Stimulated activated CD4-positive, alpha-beta T cell treated with anti-CD3 and anti-CD28 coated beads, Interleukin-12 subunit alpha, Interleukin-12 subunit beta, amount 100 ng/mL, for 4 hours (primary cell): ENCODE results near the gene CNTF.

Experiments
- DNase-seq: peaks from one replicate; pipeline ENCODE4 v3.0.0-alpha.2; 2020

The CNTF gene

DNA sequence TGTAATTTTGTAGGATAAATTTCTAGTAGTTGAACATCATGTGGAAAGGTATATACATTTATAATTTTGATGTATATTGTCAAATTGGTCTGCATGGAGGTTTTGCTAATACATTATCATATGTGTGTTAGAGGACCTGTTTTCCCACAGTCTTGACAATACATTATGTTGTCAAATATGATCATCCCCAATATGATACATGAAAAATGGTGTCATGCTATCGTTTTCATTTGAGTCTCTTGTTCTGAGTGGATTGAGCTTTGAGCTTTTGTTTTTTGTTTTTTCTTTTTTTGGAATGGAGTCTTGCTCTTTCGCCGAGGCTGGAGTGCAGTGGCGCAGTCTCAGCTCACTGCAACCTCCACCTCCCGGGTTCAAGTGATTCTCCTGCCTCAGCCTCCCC, 14.1 kb upstream of the CNTF start:
- DNase-seq: no peak

DNA sequence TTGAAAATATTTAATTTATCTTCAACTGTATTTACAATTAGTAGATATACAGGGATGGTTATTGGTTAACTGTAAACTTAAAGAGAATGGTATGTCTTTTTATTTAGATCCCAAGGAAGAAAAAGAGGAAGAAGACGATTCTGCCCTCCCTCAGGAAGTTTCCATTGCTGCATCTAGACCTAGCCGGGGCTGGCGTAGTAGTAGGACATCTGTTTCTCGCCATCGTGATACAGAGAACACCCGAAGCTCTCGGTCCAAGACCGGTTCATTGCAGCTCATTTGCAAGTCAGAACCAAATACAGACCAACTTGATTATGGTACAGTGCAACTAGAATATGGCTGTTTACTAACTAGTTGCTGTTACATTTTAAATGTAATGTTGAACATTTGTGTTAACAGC, 12.7 kb upstream of the CNTF start:
- no peak for DNase-seq

DNA sequence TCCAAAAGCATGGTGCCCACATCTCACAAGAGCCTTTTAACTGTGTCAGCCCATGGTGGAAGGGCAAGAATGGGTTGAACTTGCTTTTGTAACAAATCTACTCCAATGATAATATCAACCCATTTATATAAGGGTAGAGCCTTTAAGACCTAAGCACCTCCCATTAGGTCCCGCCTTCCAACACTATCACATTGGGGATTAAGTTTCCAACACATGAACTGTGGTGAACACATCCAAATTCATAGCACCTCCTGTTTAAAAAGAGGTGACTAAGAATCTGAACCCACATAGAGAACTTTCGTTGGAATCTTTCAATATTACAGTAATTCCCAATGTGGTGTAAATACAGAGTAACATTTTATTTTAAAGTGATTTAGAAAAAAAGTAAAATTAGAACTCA, 9.2 kb upstream of the CNTF start:
- no peak for DNase-seq

DNA sequence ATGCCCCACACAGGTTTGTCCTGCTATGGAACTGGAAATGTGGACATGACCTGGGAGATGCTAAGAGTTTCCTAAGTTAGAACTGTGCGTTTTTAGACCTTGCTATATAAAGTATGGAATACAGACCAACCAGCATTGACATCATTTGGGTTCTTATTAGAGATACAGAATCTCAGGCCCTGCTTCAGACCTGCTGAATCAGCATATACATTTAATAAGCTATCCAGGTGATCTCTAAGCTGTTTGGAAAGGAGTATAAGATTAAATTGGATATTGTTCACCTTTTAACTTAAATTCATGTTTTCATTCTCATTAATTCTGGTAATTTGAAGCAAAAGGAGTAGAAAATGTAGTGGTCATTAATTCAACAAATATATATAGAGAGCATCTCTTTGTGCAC, 6.9 kb upstream of the CNTF start:
- no peak for DNase-seq

DNA sequence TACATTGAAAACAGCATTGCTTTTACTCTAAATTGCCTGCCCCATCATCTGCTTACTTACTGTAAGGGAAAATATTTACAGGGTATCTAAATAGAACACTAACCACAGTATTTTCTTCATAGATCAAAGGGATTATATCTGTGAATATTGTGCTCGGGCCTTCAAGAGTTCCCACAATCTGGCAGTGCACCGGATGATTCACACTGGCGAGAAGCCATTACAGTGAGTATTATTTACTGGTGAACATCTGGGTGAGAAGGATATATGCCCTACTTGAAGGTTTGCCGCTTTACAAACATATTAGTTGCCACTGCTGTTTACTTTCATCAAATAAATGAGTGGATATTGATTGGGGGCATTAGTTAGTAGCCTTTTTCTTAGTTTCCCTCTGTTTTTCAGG, 5.9 kb upstream of the CNTF start:
- no peak for DNase-seq

DNA sequence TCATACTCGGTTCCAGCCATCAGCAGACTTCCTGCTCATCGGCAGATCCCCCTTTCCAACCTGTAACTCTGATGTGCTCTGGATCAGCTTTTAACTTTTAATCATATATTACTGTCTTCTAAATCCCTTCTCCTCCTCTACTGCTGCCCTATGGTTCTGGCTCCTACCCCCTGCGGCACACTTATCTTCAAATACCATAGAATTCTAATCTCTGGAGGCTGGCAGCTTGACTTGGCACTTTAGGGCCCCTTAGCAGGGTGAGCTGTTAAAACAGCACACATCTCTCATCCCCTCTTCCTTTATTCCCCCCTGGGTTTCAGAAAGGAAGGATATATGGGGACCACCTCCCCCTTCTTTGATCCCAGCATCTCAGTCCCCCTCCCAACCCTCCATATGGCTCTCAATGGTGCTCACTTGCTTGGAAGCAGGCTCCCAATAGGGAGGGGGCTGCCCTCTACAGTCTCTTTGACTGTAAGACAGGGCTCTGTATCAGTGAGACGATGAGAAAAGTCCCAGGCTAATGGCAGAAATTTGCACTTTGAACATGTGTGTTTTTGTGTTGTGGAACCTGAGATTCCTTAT, 4.4 kb upstream of the CNTF start:
- no peak for DNase-seq

DNA sequence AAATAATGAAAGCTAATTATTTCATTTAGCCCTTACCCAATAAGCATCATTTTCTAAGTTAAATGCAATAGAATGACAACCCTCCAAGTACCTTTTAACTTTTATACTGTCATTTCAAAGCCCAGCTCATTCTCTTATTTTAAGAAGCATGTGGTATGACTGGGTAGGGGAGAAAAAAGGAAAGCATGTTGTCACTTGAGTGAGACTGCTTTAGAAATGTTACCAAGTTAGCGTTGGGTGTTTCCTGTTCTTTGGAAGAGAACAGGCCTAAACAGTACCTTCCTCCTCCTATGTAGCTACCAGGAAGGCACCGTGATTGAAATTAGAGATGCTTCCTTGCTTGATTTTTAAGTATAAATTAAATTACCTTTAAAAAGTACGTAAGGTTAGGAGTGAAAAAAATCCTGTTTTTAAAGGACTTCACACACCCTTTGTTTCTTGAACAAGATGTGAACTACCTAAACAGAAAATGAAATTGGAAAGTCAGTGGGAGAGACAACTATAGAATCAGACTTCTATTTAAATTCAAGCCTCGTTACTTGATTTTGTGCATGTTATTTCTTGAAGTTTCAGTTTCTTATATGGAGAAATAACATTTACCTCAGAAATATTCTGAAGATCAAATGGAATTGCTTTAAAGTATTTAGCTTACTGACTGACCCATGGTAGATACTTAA, 741 bp upstream of the CNTF start:
- no peak for DNase-seq

DNA sequence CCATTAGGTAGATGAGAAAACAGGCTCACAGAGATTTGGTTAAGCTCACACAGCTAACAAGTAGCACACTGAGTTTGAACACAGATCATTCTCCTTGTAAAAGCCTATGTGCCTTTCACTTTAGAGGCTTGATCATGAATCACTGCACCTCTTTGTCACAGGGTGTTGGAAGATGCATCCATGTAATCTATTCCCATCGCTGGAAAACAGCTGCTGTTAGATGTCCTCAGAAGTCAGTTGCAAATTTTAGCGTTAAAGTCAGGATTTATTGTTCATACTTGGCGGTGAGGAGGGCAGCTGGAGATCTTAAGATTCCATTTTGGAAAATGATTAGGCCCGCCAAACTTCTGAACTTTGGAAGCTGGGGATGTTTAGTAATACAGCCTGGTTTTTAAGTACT, 2.6 kb downstream of the CNTF start:
- DNase-seq: no peak

DNA sequence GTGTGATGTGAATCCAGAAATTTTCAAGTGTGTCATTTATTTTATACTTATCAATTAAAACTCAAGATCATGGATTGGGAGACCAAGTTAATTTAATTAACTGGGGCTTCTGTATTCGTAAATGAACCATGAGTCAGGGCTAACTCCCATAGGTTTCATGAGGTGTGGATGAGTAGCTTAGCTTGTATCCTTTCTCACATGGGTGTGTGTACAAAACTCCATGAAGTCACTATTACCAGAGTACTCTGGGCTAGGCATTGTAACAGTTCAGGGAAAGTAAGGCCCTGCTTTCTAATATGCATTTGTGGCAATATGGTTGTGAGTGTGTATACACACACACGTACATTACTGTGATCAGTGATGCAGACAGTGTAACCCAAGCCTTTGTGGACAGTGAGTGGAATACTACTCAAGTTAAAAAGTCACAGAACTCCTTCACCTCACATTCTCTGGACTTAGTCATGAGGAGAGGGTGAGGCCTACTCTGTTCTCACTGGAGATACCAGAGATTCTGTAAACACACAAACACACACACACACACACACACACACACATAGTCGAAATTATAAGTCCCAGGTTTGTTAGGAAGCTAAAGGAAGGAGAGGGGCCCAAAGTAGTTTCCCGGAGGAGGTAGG, 3.5 kb downstream of the CNTF start:
- no peak for DNase-seq

DNA sequence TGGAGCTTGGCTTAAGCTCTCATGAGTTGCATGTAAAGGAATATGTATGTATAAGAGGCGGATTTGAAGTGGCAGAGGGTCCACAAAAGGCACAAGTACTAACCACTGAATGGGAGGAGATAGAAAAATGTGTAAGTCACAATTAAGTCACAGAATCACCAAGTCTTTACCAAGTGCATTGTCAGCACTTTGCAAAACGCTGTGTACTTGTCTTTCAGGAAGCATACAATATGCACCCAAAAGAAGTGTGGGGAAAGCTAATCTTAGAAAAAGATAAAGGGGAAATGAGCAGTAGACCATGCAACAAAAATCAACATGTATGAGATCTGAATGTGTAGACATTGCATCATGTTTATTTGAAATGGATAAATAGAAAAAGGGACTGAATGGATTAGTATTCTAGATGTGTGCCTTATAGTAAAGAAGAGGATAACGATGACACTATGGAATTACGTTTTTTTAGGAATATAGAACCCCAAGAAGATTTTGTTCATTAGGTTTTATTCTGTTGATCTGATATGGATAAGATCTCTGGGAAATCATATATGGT, 4.5 kb downstream of the CNTF start:
- DNase-seq: no peak

DNA sequence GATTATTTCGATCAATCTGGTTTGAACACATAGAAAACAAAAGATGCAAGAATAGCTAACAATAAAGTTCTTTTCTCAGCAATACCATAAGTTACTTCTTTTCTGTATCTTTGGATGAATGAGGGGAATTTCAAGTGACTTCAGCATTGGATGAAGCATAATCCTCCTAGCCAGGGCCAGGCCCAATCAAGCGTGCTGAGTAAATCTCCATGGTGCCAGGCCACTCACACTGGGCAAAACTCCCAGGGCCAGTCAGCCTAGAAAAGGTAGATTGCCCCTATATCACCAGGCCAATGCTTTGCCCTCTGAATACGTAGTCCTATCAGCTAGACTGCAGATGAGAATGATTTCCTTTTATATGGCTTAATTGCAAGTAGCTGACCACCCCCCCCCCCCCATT, 6.0 kb downstream of the CNTF start:
- DNase-seq: no peak

DNA sequence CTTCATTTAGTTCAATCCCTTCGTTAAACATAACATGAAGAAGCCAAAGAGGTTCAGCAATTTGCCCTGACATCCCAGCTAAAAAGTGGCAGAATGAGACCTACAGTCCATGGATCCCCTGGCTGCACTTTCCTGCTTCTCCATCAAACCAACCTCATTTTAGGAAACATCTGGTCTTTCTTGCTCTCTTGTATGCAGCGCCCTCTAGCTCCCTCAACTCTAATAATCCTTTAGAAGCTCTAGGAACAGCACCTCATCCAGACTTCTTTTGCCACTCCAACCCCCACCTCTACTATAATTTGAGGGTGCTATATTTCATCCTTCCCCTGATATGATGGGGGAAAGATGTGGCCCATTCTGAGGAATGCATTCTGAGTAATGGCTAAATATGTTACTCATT, 7.4 kb downstream of the CNTF start:
- DNase-seq: no peak

DNA sequence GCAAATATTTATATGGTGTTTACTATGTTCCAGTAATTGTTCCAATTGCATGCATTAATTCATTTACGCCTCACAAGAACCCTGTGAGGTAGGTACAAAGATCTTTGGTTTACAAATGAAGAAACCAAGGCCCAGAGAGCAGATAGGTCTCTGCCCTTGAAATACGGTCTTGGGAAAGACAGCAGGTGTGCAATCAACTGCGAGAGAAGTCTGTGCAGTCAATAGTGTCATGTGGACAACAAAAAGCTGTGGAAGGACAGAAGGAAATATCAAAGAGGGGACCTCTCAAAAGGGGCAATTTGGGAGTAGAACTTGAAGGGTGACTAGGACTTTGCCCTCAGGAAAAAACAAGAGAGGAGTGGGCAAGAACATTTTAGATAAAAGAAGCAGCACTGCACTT, 8.9 kb downstream of the CNTF start:
- DNase-seq: no peak

DNA sequence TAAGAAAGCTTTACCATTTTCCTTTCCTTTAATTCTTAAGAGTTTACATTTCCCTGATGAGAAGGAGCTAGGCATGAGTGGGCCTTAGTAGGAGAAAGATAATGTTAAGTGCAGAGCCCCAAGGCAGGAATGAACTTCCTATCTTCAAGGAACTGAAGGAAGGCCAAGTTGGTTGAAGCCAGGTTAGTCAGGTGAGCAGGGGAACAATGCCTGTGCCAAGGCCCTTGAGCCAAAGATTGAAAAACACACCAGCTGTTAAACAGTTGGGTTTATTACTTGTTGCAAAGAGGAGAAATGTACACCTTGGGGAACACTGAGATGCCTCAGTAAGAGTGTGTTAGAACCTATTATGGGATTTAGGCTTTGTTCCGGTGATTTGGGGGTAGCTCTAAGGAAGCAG, 10.0 kb downstream of the CNTF start:
- no peak for DNase-seq

DNA sequence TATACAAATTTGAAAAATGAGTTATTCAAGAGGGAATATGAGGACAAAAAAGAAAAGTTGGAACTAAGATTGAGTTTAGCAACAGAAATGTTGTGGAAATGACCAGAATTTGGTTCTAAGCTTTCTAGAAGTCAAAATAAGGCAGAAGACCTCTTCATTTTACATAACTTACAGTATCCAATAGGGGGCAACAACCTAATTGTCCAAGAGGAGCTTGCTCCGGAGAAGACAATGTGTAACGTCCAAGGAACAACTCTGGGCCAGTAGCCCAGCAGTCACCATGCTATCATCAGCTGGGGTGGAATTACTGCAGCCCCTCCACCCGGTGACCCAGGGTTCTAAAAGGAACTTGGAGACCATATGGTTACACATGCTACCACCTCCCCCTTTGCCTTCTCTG, 14.1 kb downstream of the CNTF start:
- DNase-seq: no peak

DNA sequence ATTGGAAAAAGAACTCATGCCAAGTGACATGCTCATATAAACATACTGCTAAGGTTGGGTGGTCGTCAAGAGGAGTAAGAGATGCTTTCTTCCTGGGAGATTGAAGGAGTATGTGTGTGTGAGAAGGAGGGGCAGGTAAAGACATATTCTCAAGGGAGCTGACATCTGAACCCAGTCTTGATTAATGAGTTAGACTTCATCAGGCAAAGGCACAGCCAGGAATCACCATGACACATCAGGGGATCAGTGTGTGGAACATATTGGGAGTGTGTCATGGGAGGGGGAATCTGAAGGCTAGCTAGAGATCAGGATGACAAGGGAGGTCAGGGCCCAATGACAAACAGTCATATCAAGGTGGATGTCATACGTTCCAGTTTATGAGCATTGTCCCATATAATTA, 14.9 kb downstream of the CNTF start:
- no peak for DNase-seq

DNA sequence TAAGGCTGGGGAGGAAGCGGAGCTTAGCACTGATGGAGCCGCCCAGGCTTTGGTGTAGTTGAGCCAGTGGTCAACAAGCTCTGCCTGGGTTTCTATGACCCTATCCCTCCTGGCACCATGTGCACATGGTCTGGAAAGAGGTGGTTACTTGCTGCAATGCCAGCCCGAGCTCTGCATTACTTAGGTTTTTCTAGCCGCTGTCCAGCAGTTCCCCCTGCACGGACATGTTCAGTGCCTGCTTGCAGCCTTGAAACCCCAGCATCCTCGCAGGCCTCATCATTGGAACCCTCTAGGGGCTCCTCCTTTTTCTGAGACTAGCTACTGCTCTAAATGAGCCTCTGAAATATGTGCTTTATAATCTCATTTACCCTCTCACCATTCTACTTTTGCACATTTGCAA, 16.6 kb downstream of the CNTF start:
- no peak for DNase-seq

DNA sequence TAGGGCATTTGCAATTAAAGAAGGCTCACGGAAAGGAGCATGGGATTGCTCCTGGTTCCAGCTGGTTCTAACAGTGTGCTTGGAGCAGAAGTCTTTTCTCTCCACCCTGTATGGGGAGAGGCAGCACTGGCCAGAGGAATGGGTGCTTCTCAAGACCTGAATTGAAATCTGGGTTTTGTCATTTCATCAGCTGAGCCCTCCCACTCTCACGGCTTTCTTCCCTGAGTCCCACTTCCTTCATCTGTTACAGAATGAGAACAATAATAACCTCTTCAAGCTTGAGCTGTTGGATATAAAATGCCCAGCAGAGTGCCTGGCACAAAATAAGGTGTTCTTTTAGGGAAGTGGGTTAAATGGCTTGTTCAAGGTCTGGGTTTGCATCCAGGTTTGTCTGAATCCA, 17.2 kb downstream of the CNTF start:
- no peak for DNase-seq

DNA sequence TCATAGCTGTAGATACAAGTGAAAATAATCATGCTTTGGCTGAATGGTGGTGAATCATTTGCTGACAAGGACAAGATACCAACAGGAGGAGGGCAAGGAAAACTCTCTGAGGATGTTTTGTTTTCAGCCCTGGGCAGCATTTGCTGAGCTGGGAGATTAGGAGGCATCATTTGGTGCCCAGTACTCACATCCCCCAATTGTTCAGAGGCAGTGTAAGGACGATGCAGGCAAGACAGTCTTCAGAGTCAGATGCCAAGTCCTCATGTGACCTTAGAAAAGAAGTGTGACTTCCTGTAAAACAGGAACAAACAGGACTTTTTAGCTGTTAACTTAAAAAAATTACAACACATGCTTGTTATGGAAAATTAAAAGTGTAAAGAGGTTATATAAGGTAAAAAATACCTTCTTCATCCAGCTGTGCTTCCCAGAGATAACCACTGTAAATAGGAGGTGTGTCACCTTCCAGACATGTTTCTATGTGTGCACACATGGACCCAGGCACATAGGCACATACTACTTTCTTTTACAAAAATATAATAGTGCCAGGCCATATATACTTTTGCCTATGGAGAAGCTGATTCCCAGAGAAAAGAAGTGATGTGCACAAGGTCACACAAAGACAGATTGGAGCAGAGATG, 18.0 kb downstream of the CNTF start:
- DNase-seq: no peak

DNA sequence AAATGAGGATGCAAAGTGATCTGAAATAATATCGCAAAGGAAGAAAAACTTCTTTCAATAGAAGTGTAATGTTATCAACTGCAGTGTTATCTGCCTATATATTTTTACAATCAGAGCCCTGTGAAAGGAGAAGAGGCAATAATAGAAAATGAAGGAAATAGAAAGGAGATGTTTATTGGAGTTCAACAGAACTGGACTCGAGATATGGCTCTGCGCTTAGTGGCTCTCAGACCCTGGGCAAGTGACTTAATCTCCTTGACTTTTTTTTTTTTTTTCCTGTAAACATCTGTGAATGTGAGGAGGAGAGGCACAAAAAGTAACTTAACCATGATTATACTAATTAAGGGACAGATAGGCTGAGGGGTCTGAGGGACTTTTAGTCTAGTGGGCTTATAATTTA, 18.9 kb downstream of the CNTF start:
- DNase-seq: no peak

DNA sequence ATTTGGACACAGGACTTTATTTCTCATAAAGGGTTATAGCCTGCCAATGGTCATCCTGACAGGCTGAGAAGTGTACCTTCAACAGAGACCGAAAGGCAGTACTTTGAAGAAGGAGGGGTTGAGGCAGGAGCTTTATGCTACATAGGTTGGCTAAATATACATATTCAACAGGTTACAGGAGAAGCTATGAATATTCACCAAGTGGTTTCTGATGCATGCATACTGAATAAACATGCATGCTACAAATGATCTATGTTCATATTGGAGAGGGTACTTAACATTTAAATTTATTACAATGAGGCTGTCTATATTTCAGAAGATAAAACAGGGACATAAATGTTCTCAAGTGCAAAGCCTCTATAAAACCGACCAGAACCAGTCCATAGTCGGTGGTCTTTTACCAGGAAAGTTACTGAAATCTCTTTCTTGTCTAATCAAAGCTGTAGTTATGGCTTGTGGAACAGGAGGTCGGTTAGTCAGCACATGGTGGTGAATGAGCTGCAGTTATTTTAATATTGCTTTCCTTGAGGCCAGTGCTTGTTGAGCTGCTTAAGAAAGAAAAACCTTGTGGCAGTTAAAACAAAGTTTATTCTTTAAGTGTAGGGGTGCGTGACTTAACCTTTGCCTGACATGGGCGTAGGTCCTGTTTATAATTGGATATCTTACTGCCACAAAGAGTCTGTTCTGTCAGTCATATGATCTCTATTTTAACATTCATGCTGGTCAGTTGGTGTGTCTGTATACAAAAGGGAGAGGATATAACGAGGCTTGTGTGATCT, 19.5 kb downstream of the CNTF start:
- DNase-seq: no peak

DNA sequence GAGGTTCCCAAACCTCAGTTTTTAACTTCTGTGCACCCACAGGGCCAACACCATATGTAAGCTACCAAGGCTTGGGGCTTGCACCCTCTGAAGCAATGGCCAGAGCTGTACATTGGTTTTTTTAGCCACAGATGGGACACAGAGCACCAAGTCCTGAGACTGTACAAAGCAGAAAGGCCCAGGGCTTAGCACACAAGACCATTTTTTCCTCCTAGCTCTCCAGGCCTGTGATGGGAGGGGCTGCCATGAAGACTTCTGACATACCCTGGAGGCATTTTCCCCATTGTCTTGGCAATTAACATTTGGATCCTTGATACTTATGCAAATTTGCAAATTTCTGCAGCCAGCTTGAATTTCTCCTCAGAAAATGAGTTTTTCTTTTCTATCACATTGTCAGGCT, 23.4 kb downstream of the CNTF start:
- no peak for DNase-seq

DNA sequence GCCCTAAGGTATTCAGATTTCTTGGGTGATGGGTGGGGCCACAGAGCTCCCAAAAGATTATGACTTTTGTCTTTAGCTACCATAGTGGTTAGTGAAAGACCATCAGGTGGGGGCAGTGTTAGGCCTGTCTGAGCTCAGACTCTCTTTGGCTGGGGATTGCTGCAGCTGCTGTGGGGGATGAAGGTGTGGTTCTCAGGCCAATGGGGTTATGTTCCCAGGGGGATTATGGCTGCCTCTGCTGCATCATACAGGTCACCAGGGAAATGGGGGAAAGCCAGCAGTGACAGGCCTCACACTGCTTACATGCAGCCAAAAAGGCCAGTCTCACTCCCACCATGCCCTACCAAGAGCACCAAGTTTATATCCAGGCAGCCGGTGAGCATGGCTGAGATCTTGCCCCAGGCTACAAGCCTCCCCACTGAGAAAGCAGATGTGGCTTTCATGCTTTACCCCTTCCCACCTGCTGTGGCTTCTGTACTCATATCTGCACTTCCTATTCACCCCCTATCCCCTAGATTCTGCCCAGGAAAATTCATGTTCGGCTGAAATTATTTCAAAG, 24.8 kb downstream of the CNTF start:
- DNase-seq: no peak
